HUES64 (cell line): Measurements from ENCODE around the gene LRCH1.

Source experiments
- H3K27ac ChIP-seq: 2 replicates; pipeline ENCODE4 v1.7.0; 2013; ENCODE audit warnings: low read depth, low read length, inconsistent platforms
- H3K27me3 ChIP-seq: 2 replicates; pipeline ENCODE4 v1.6.1; 2013; ENCODE audit warnings: mild to moderate bottlenecking, low read length; ENCODE audit not compliant: insufficient read depth
- H3K36me3 ChIP-seq: 2 replicates; pipeline ENCODE4 v1.6.1; 2013; ENCODE audit warnings: mild to moderate bottlenecking, low read length; ENCODE audit not compliant: insufficient read depth
- H3K4me1 ChIP-seq: 2 replicates; pipeline ENCODE4 v1.6.1; 2013; ENCODE audit warnings: mild to moderate bottlenecking, low read length, moderate library complexity; ENCODE audit not compliant: insufficient read depth
- H3K4me3 ChIP-seq: 2 replicates; pipeline ENCODE4 v1.5.1; 2013; ENCODE audit warnings: mild to moderate bottlenecking, low read length, moderate library complexity
- H3K9ac ChIP-seq: 2 replicates; pipeline ENCODE4 v1.6.1; 2013; ENCODE audit warnings: mild to moderate bottlenecking, low read depth, low read length
- H3K9me3 ChIP-seq: 2 replicates; pipeline ENCODE4 v1.6.1; 2013; ENCODE audit warnings: low read depth, low read length; ENCODE audit not compliant: insufficient read depth
- WGBS: fragments of 150-250, 120-280 bp; methylation state at CpG from one replicate; pipeline ENCODE4 v1.1.7; 2013; ENCODE audit warnings: missing lambda C conversion rate; 5-methylcytosine and 5-hydroxymethylcytosine counted together

The LRCH1 gene

DNA sequence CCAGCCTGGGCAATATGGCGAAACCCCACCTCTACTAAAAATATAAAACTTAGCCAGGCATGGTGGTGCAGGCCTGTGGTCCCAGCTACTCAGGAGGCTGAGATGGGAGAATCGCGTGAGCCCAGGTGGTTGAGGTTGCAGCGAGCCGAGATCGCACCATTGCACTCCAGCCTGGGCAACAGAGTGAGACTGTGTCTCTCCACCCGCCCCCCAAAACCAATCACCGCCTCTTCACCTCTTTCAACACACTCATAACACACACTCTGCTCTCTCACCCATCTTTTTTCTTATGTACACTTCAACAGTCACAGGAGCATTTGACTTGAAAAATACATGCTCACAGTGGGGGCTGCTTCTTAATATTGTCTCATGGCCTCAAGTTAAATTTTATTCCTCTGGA lies 167.2 kb downstream of the LRCH1 start:
- no peak overlapping the region for H3K27ac ChIP-seq
- no peak overlapping the region for H3K4me3 ChIP-seq
- 94% methylated on average over 8 of the region's 8 CpGs for WGBS
- H3K9me3 ChIP-seq, result no peaks in the 10 kb centered on the region; the same call in 1 of the 2 replicates
- H3K9ac ChIP-seq, result no peak overlapping the region
- no peaks in the 10 kb centered on the region for H3K27me3 ChIP-seq
- H3K36me3 ChIP-seq, result peaks cover 23% of the 10 kb centered on the region
- H3K4me1 ChIP-seq, result no peaks in the 10 kb centered on the region

DNA sequence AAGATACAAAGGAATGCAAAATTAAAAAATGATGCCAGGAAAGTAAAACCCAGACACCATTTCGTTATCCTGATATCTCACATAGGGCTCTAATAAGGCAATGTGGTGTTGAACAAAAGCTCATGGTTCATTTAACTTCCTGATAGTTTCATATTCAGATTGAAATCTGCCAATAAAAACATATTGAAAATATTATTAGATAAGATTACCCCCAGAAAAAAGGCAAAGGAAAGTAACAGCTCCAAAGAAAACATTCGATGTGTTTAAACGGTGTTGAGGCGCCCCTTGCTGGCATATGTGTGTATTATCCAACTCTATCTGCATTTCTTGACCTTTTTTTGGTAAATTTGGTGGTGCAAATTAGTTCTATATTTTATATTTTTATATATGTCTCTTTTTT lies 168.1 kb downstream of the LRCH1 start:
- H3K27me3 ChIP-seq, result no peaks in the 10 kb centered on the region
- H3K27ac ChIP-seq, result no peak overlapping the region
- no peaks in the 10 kb centered on the region; the same call in 1 of the 2 replicates for H3K9me3 ChIP-seq
- 47% methylated on average over 4 of the region's 4 CpGs for WGBS
- H3K4me1 ChIP-seq, result no peaks in the 10 kb centered on the region
- H3K4me3 ChIP-seq, result no peak overlapping the region
- no peak overlapping the region for H3K9ac ChIP-seq
- H3K36me3 ChIP-seq, result peaks cover 24% of the 10 kb centered on the region

DNA sequence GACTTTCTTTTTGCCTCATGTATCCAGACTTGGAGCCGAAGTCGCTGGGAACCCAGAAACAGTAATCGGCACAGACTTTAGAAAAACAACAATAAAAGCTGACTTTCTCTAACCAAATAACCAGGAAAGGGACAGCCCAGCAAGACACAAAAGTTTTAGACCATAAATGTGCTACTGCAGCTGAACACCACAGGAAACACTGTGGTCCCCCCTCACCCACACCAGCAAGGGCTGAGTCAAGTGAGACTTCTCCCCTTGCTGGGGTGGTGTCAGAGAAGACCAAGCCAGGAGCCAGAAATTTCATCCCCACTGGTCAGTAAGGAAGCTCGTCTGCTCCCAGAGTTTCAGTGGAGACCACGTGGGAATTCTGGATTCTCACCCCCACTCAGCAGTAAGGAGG lies 173.4 kb downstream of the LRCH1 start:
- Histone ChIP-seq H3K4me3 (no peak overlapping the region), H3K9ac (no peak overlapping the region), H3K27me3 (no peaks in the 10 kb centered on the region), H3K9me3 (no peaks in the 10 kb centered on the region; the same call in 1 of the 2 replicates), H3K27ac (no peak overlapping the region), H3K36me3 (peaks cover 43% of the 10 kb centered on the region), H3K4me1 (no peaks in the 10 kb centered on the region)
- WGBS, result 92% methylated on average over 5 of the region's 5 CpGs

DNA sequence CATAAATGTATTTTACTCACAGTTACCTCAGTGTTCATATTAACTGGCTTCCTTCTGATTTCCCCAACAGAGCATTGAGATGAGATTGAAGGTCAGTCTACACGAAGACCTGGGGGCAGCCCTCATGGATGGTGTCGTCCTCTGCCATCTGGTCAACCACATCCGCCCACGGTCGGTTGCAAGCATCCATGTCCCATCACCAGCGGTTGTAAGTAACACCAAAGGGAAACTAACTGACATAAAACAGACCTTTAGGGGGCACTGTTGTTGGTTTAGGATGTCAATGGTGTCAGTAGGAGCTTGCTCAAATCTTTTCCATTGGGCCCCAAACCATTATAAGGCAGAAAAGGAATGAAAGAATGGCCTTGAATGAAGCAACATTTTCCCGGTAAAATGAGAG lies 175.8 kb downstream of the LRCH1 start:
- Histone ChIP-seq H3K9ac (no peak overlapping the region), H3K27me3 (no peaks in the 10 kb centered on the region), H3K4me3 (no peak overlapping the region), H3K27ac (no peak overlapping the region), H3K9me3 (no peaks in the 10 kb centered on the region; the same call in 1 of the 2 replicates), H3K36me3 (peaks cover 52% of the 10 kb centered on the region), H3K4me1 (no peaks in the 10 kb centered on the region)
- WGBS, result 98% methylated on average over 6 of the region's 7 CpGs

DNA sequence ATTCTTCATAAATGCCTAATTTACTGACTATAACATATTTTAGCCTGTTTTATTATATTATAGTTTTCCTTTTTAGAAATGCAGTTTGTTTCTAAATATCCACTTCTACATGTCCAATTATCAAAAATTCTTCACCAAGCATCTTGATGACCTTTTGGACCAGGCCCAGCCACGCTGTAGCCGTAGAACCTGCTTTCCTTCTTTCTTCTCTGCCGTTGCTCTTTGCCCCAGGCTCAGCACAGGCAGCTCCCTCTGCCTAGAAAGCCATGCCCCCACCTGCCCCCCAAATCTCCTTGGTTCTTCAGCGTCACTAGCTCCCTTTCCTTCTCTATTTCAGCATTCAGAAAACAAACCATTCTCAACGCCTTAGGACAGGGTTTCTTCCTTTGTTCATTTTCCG lies 178.6 kb downstream of the LRCH1 start:
- WGBS, result 94% methylated on average over 6 of the region's 6 CpGs
- Histone ChIP-seq H3K27ac (no peak overlapping the region), H3K9me3 (no peaks in the 10 kb centered on the region), H3K27me3 (no peaks in the 10 kb centered on the region), H3K4me1 (no peaks in the 10 kb centered on the region), H3K9ac (no peak overlapping the region), H3K4me3 (no peak overlapping the region), H3K36me3 (peaks cover 43% of the 10 kb centered on the region)

DNA sequence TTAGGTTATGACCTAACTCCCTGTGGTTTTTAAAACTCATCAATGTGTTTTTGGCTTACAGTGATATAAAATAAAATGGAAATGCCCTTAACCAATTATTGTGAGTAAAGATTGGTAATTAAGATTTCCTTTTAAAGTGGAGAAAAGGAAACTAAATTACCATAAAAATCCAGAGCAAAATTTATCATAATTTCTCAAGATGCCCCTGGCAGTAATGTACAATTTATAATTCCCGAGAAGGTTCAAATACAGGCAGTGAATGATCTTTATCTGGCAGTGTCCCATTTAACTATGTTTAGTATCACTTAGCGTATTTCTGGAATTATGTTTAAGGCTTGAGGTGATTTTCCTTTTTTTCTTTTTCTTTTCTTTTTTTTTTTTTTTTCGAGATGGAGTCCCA lies 182.5 kb downstream of the LRCH1 start:
- Histone ChIP-seq H3K4me1 (peaks cover 4% of the 10 kb centered on the region; the same call in 1 of the 2 replicates), H3K9me3 (no peaks in the 10 kb centered on the region), H3K4me3 (no peak overlapping the region), H3K9ac (no peak overlapping the region), H3K27ac (no peak overlapping the region), H3K27me3 (no peaks in the 10 kb centered on the region), H3K36me3 (peaks cover 35% of the 10 kb centered on the region)
- 93% methylated on average over 3 of the region's 3 CpGs for WGBS

DNA sequence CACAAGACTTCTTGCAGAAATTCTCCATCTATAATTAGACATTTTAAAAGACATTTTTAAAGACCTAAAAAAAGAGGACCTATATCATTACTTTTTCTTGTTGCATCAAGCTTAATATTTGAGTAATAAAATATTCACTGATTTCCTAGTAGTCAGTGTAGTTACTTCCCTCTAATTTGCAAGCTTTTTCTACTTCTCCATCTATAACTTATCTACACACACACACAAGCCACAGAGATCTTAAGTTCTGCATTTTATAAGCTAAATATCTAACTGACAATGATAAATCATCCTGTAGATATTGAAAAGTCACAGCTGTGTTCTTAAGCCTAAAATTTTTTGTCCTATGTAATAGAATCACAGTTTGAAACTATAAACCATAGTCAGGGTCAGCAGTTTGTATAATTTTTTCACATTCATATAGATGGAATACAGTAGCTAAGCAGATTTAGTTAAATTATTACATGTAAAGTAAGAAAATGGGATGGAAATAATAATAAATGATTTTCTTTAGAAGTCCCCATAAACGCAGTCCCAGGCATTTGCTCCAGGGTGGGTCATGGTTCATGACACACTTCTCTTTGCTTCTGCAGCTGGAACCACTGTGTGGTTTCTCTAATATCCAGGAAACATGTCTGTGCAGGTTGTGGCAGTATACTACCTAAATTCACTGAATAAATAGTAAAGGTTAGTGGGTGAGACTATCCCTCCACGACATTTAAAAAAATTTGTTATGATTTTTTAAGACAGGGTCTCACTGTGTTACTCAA lies 183.8 kb downstream of the LRCH1 start:
- Histone ChIP-seq H3K4me3 (no peak overlapping the region), H3K27ac (no peak overlapping the region), H3K9ac (no peak overlapping the region), H3K9me3 (no peaks in the 10 kb centered on the region), H3K4me1 (peaks cover 4% of the 10 kb centered on the region; the same call in 1 of the 2 replicates), H3K36me3 (peaks cover 31% of the 10 kb centered on the region), H3K27me3 (no peaks in the 10 kb centered on the region)
- WGBS, result 100% methylated on average over 2 of the region's 2 CpGs

DNA sequence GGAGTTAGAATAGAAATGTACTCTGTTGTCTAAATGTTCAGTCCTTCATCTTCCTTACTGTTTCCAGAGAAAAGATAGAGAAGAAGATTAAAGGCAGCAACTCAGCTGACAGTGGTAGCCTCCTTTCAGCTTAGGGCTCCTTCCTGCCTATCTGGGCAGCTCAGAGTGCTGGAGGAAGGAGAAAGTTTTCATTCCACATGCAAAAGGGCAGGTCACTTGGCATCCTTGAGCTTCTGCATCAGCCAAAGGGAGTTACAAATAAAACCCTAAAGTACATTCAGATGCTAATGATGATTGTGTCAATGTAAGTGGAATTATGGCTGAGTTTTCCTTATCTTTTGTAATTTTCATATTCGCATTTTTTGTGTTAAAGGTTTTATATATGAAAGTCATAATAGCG lies 185.1 kb downstream of the LRCH1 start:
- Histone ChIP-seq H3K27me3 (no peaks in the 10 kb centered on the region), H3K9ac (no peak overlapping the region), H3K9me3 (no peaks in the 10 kb centered on the region), H3K4me1 (peaks cover 4% of the 10 kb centered on the region; the same call in 1 of the 2 replicates), H3K4me3 (no peak overlapping the region), H3K36me3 (peaks cover 24% of the 10 kb centered on the region), H3K27ac (no peak overlapping the region)
- 100% methylated on average over 2 of the region's 2 CpGs for WGBS

DNA sequence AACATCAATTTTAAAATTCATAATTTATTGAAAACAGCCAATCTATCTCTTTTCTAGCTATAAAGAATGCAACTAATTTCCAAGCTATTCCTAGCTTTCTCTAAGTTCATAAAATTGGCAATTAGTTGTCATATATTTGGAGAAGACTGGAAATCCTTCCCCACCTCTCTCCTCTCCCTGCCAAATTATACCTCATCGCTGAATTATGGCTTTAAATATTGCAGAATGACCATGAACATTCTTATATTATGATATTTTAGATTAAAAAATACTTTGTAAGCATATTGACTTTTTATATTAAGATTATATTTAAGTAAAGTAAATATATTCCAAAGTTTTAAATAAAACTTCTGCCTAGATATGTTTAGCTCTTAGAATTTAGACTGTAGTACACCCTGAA lies 185.8 kb downstream of the LRCH1 start:
- Histone ChIP-seq H3K27me3 (no peaks in the 10 kb centered on the region), H3K9me3 (no peaks in the 10 kb centered on the region), H3K4me3 (no peak overlapping the region), H3K9ac (no peak overlapping the region), H3K4me1 (peaks cover 4% of the 10 kb centered on the region; the same call in 1 of the 2 replicates), H3K36me3 (peaks cover 20% of the 10 kb centered on the region), H3K27ac (no peak overlapping the region)
- no CpG with 5 or more reads among the region's 1 CpG for WGBS

DNA sequence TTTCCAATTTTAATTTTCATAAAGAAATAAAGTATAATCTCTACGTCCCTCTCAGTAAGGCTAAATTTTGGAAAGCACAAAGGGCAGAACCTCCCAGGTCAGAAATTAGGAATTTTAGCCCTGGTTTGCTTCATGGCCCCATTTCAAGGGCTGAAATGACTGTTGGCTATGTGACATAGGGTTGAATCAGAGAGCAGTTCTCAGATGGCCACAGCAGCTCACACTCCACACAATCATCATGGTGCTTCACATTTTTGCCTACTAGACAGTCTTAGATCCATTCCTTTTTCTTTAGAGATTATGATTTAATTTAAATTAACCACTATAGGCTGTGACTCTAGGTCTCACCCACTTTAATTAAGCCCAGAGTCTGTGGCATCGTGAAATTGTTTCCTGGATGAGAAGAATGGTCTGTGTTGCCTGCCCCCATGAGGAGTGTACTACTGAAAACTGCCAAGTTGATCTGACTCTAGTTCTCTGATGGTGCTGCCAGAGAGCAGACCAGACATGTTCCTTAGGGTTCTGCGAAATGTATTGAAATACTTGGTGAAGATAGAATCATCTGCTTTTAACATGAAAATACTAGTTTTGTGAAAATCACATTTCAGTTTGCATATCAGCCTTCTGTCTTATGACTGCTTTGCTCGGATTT lies 186.6 kb downstream of the LRCH1 start:
- Histone ChIP-seq H3K9ac (no peak overlapping the region), H3K4me3 (no peak overlapping the region), H3K9me3 (no peaks in the 10 kb centered on the region), H3K27me3 (no peaks in the 10 kb centered on the region), H3K4me1 (peaks cover 4% of the 10 kb centered on the region; the same call in 1 of the 2 replicates), H3K27ac (no peak overlapping the region), H3K36me3 (peaks cover 17% of the 10 kb centered on the region)
- WGBS, result 97% methylated on average over 4 of the region's 4 CpGs

DNA sequence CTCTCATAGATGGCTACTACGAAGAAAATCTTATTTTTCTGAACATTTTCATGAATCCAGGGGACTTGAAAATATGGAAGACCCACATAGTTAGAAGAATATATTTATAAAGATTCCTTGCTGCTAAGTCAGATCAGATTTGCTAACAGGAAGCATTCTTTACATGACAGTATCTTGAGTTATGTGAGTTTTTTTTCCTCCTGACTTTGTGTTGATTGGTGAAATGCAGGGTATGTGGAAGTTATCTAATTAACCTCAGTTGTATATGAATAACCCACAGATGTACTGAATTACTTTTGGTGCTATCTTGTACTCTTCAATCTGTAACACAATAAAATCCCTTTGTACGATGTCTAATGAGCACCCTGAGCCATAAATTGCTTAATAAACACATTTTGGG lies 190.2 kb downstream of the LRCH1 start:
- no peaks in the 10 kb centered on the region for H3K9me3 ChIP-seq
- H3K4me1 ChIP-seq, result no peaks in the 10 kb centered on the region
- H3K9ac ChIP-seq, result no peak overlapping the region
- WGBS, result 100% methylated on average over 2 of the region's 2 CpGs
- no peaks in the 10 kb centered on the region for H3K27me3 ChIP-seq
- peaks cover 3% of the 10 kb centered on the region; the same call in 1 of the 2 replicates for H3K36me3 ChIP-seq
- no peak overlapping the region for H3K27ac ChIP-seq
- no peak overlapping the region for H3K4me3 ChIP-seq
